IPS-18a (cell line): ENCODE measurements around the gene PCSK7.

ENCODE experiments used
- H3K27ac ChIP-seq: one replicate; pipeline ENCODE4 v1.5.1; 2013; ENCODE audit warnings: low read length
- H3K27me3 ChIP-seq: one replicate; pipeline ENCODE4 v1.6.1; 2013; ENCODE audit warnings: mild to moderate bottlenecking, low read length; ENCODE audit not compliant: control insufficient read depth, insufficient read depth
- H3K36me3 ChIP-seq: one replicate; pipeline ENCODE4 v1.6.1; 2013; ENCODE audit warnings: low read depth, low read length; ENCODE audit not compliant: control insufficient read depth
- H3K4me1 ChIP-seq: one replicate; pipeline ENCODE4 v1.6.1; 2013; ENCODE audit warnings: low read depth, low read length; ENCODE audit not compliant: control insufficient read depth
- H3K4me3 ChIP-seq: one replicate; pipeline ENCODE4 v1.5.1; 2013; ENCODE audit warnings: low read length
- H3K9ac ChIP-seq: one replicate; pipeline ENCODE4 v1.6.1; 2013; ENCODE audit warnings: mild to moderate bottlenecking, low read length, moderate library complexity
- H3K9me3 ChIP-seq: one replicate; pipeline ENCODE4 v1.6.1; 2013; ENCODE audit warnings: low read depth, low read length; ENCODE audit not compliant: control insufficient read depth

Gene PCSK7

GRCh38 chr11:117159892-117160291 is 72.0 kb downstream of the PCSK7 start:
- H3K27ac ChIP-seq: no peak overlapping the region
- no peak overlapping the region for H3K9ac ChIP-seq
- H3K4me3 ChIP-seq: no peak overlapping the region
- peaks cover 77% of the 10 kb centered on the region for H3K36me3 ChIP-seq
- H3K4me1 ChIP-seq: no peaks in the 10 kb centered on the region
- no peaks in the 10 kb centered on the region for H3K9me3 ChIP-seq
- no peaks in the 10 kb centered on the region for H3K27me3 ChIP-seq

- H3K27me3 ChIP-seq: no peaks in the 10 kb centered on the region
- H3K9ac ChIP-seq: no peak overlapping the region
- H3K36me3 ChIP-seq: peaks cover 67% of the 10 kb centered on the region
- no peaks in the 10 kb centered on the region for H3K9me3 ChIP-seq
- H3K27ac ChIP-seq: no peak overlapping the region
- H3K4me1 ChIP-seq: no peaks in the 10 kb centered on the region
- no peak overlapping the region for H3K4me3 ChIP-seq
These were observed 74.4 kb downstream of the PCSK7 start for GRCh38 chr11:117157507-117157906.

- Histone ChIP-seq H3K27me3 (no peaks in the 10 kb centered on the region), H3K9me3 (no peaks in the 10 kb centered on the region), H3K36me3 (peaks cover 43% of the 10 kb centered on the region), H3K9ac (no peak overlapping the region), H3K27ac (no peak overlapping the region), H3K4me3 (no peak overlapping the region), H3K4me1 (no peaks in the 10 kb centered on the region)
These were observed 77.4 kb downstream of the PCSK7 start for GRCh38 chr11:117154468-117154867.
